ENCODE data around the gene RAD51D.
A peak's percentile ranks its signal among the peaks of the same experiment; 100 is the strongest.
"Not testable (repeated sequence)": the region's sequence is repeated elsewhere in the genome, so short reads cannot be mapped to it uniquely, and the experiment has no call there.

RAD51D gene

DNA sequence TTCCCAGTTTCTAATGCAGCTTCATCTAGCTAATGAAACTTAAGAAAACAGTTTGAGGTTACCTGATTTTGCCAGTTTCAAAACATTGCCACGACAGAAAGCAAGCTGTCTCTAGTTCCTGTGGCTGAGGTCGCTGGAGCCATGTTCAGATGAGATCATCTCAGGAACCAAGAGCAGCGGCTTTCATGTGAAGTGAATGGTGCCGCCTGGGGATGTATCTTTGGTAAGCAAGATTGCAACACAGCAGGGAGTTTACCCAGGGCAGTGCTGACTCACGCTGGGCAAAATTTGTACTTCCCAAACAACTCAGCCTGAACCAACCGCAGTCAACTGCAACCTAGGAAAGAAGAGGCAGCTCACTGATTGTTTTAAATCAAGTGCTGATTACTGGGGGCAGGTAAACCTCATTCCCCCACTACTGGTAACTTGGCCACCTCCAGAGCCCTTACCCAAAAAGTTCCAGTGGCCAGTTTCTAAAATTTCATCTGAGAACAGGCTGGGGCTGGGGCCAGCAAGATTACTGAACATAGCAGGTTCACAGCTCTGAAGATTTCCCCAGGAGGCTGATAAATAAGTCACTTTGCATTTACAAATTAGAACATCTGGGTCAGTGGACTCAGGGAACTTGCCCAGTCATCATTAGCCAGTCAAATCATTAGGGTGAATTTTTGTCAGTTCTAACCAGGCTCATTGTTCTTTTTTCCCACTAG is 56.0 kb downstream of the RAD51D start, which contains the start of gene RFFL:
Gene RFFL (minus strand): TSS at position 194 of the 710 bp plus-strand sequence. CDS start 37,154 bp downstream, outside the sequence.
- peak; percentile 87 for DNase-seq

DNA sequence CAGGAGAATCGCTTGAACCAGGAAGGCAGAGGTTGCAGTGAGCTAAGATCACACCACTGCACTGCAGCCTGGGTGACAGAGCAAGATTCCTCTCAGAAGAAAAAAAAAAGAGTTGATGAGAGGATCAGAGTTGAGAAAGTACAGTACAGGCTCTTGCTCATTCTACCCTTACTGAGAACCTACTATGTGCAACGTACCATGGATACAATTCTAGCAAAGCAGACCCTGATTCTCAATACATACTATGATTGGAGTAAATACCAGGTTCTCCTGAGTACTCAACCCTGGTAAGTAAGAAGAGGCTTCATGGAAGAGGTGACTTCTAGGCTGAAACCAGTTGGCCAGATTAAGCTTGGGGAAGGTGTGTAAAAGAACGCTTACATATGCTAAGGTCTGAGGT is 57.4 kb downstream of the RAD51D start:
- DNase-seq: no peak

GRCh38 chr17:35057332-35057915 is 62.2 kb downstream of the RAD51D start:
- DNase-seq: no peak

DNA sequence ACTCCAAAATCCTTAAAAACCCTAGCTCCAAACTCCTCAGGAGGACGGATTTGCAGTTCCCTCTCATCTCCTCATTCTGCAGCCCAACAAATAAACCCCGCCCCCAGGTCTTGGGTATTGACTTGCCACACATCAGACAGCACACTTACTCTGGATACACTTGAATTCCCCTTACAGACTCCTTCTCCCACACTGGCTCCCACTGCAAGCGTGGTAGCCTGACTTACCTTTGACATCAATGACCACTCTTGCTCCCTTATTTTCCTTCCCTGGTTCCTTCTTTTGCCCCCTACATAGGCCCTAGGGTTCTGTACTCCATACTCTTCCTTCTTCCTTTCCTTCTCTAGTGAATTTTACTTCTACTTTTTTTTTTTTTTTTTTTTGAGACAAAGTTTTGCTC is 63.6 kb downstream of the RAD51D start:
- no peak for DNase-seq

DNA sequence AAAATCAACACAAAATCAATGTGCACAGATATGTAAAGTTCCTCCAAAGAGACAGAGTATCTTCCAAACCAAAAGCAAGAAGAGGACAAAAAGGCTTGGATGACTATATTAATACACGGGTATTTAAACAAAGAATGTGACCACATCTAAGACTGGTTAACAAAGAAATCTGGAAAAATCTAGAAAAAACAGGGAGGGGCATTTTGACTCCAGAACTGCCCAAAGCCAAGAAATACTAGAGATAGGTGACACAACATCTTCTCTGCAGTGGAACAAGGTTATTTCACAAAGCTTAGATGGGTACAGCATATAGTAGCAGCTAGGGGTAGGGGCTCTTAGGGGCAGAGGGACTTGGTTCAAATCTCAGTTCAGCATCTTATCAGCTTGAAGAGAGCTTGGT is 66.5 kb downstream of the RAD51D start:
- no peak for DNase-seq

- no peak for DNase-seq
Observed at GRCh38 chr17:35052780-35053179, 66.9 kb downstream of the RAD51D start.

GRCh38 chr17:35052241-35052610 is 67.4 kb downstream of the RAD51D start:
- no peak for DNase-seq

GRCh38 chr17:35051579-35052240 is 68.0 kb downstream of the RAD51D start:
- DNase-seq: no peak

DNA sequence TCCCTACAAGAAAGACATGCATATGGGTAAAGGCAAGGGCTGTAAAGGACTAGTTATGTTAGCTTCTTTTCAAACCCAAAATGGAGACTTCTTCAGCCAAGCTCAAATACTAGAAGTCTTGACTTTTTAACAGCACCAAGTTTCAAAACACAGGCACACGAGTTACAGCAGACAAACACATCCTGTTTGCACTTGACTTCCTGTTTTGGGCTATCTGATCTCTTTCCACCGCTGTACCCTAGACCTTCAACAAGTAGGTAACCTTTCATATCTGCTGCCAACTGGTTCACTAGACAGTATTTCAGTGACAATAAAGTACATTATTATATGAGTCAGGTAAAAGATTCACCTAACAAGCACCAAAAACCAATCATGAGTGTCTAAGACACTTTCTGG is 68.5 kb downstream of the RAD51D start:
- no peak for DNase-seq

GRCh38 chr17:35050170-35050569 is 69.5 kb downstream of the RAD51D start:
- DNase-seq: no peak

GRCh38 chr17:35048685-35049379 is 70.8 kb downstream of the RAD51D start:
- DNase-seq: no peak

GRCh38 chr17:35046740-35047283 is 72.8 kb downstream of the RAD51D start:
- peak; percentile 59 for DNase-seq

DNA sequence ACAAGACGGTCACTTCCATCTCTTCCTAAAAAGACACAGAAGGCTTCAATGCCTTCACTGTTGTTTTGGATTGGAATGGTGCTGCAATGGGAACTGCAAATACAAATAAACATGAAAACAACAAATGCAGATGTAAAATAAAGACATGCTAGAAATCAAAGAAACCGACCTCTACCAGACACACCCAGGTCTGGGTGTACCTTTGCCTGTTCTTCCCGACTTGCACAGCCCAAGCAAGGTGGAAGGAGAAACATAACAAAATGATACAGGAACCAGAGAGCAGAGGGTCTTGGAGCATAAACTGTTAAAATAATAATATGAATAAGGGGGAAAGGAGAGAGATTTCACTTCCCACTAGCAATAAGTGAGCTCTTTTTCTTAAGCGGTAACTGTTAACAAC is 73.4 kb downstream of the RAD51D start:
- DNase-seq: no peak

DNA sequence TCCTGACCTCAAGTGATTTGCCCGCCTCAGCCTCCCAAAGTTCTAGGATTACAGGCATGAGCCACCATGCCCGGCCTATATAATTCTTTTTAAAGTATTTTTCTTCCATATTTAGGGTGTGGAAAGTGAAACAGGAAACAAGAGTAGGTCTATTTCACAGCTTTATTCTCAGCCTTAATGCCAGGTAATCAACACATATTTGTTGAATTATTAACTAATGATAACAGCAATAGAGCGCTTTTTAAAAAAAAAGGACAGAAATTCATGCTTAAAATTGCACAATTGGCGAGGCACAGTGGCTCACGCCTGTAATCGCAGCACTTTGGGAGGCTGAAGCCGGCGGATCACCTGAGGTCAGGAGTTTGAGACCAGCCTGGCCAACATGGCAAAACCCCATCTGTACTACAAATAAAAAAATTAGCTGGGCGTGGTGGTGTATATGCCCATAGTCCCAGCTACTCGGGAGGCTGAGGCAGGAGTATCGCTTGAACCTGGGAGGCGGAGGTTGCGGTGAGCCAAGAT is 74.1 kb downstream of the RAD51D start:
- not testable (repeated sequence) for DNase-seq

DNA sequence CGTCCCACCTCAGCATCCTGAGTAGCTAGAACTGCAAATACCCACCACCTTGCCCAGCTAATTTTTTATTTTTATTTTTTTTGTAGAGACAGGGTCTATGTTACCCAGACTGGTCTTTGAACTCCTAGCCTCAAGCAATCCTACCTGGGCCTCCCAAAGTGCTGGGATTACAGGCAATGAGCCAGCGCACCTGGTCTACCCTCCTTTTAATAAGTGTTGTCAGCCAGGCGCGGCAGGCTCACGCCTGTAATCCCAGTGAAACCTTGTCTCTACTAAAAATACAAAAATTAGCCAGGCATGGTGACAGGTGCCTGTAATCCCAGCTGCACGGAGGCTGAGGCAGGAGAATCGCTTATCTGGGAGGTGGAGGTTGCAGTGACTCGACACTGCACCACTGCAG is 75.5 kb downstream of the RAD51D start:
- DNase-seq: no peak

All from activated naive CD4-positive, alpha-beta T cell treated with anti-CD3 and anti-CD28 coated beads, Interleukin-2, amount 50 U/mL, for 16 hours (primary cell).